GM12873 (cell line): ENCODE data around the gene CMC4.

ENCODE experiments used
- CTCF ChIP-seq: IDR thresholded peaks from 2 replicates; pipeline ENCODE4 v1.5.1; 2012; ENCODE audit warnings: low read depth, mild to moderate bottlenecking, moderate library complexity, low read length, control low read depth; ENCODE audit not compliant: insufficient read depth; ENCODE audit errors: missing control alignments

CMC4 gene

GRCh38 chrX:155065035-155065734 is 5.8 kb downstream of the CMC4 start:
- TF ChIP-seq CTCF = no peak

GRCh38 chrX:155061760-155062159 is 9.2 kb downstream of the CMC4 start:
- no peak for TF ChIP-seq CTCF

- TF ChIP-seq CTCF = peak; percentile 89
These were observed 13.8 kb downstream of the CMC4 start for GRCh38 chrX:155056877-155057792.

- TF ChIP-seq CTCF = no peak
These were observed 14.5 kb downstream of the CMC4 start for GRCh38 chrX:155056471-155056870.

- TF ChIP-seq CTCF = no peak
These were observed 15.4 kb downstream of the CMC4 start for GRCh38 chrX:155055494-155055893.

GRCh38 chrX:155054255-155054654 is 16.7 kb downstream of the CMC4 start:
- TF ChIP-seq CTCF = no peak

- TF ChIP-seq CTCF = no peak
These were observed 17.3 kb downstream of the CMC4 start for GRCh38 chrX:155053656-155054055.
